Measurements from ENCODE around the gene DENND1A.

GRCh38 chr9:123942542-123942941 is 12.6 kb upstream of the DENND1A start:
- TF ChIP-seq CTCF (IDR thresholded peaks at IDR 0.05), result no peak
- TF ChIP-seq POLR2A (IDR thresholded peaks at IDR 0.05), result no peak
